HepG2 (cell line): Measurements from ENCODE around the gene HNRNPL. TPM values are rescaled to one million over a fixed set of nuclear protein-coding genes. Genes with fewer than 3 reads are reported as not detected.

Experiments
- ATAD3A ChIP-seq: sonication (generic); formaldehyde crosslinking; IDR thresholded peaks from 2 replicates; pipeline ENCODE4 v1.4.0; 2020; ENCODE audit warnings: missing genetic modification reagents
- FOXO1 ChIP-seq: sonication (generic); formaldehyde crosslinking; IDR thresholded peaks from 2 replicates; pipeline ENCODE4 v1.4.0; 2020; ENCODE audit warnings: missing genetic modification reagents
- FOXP1 ChIP-seq, 2 experiments: fragments of 450-650 bp in 1 of 2; IDR thresholded peaks; 2 replicates each; pipeline ENCODE4 v1.6.1; 2017 to 2018; ENCODE audit warnings: antibody characterized with exemption in 1 of 2
- GABPA ChIP-seq, 2 experiments: IDR thresholded peaks; 2 replicates each; pipeline ENCODE4 v1.6.1; 2011 to 2016; ENCODE audit warnings: low read depth in 2 of 2, low read length in 1 of 2, missing biosample characterization in 1 of 2, missing genetic modification characterization in 1 of 2
- HINFP ChIP-seq: sonication (generic); formaldehyde crosslinking; IDR thresholded peaks from 2 replicates; pipeline ENCODE4 v1.4.0; 2020; ENCODE audit warnings: low read depth, mild to moderate bottlenecking, missing genetic modification reagents
- IRF9 ChIP-seq: sonication (generic); formaldehyde crosslinking; IDR thresholded peaks from 2 replicates; pipeline ENCODE4 v1.8.0; 2022; ENCODE audit warnings: missing genetic modification reagents, mild to moderate bottlenecking, borderline replicate concordance
- KDM2A ChIP-seq: sonication (generic); formaldehyde crosslinking; IDR thresholded peaks from 2 replicates; pipeline ENCODE4 v1.4.0; 2020; ENCODE audit warnings: low read depth, missing genetic modification reagents, borderline replicate concordance
- KDM3A ChIP-seq: IDR thresholded peaks from 2 replicates; pipeline ENCODE4 v1.6.1; 2018; ENCODE audit warnings: low read depth, missing compliant biosample characterization
- MAZ ChIP-seq, 2 experiments: sonication (generic) in 1 of 2; formaldehyde crosslinking in 1 of 2; IDR thresholded peaks; 2 replicates each; pipeline versions ENCODE4 v1.5.0 to v1.6.1; 2012 to 2020; ENCODE audit warnings: low read depth in 2 of 2, mild to moderate bottlenecking in 2 of 2, borderline replicate concordance in 1 of 2, improper control_type of control experiment in 1 of 2, low read length in 1 of 2, missing genetic modification reagents in 1 of 2, moderate library complexity in 1 of 2
- NFYC ChIP-seq: IDR thresholded peaks from 2 replicates; pipeline ENCODE4 v1.6.1; 2016; ENCODE audit warnings: missing genetic modification reagents, missing compliant biosample characterization
- NR2C2 ChIP-seq: sonication (generic); formaldehyde crosslinking; IDR thresholded peaks from 2 replicates; pipeline ENCODE4 v1.4.0; 2020; ENCODE audit warnings: missing genetic modification reagents, mild to moderate bottlenecking, moderate library complexity, borderline replicate concordance
- POLR2AphosphoS5 ChIP-seq: IDR thresholded peaks from 2 replicates; pipeline ENCODE4 v1.6.1; 2012; ENCODE audit warnings: low read depth, low read length
- RFXANK ChIP-seq: IDR thresholded peaks from 2 replicates; pipeline ENCODE4 v1.6.1; 2016
- SP1 ChIP-seq, 2 experiments: fragments of 450-650 bp in 1 of 2; sonication (generic) in 1 of 2; formaldehyde crosslinking in 1 of 2; IDR thresholded peaks; 2 replicates each; pipeline versions ENCODE4 v1.4.0 to v1.6.1; 2016 to 2020; ENCODE audit warnings: missing genetic modification reagents in 1 of 2
- SRF ChIP-seq: IDR thresholded peaks from 2 replicates; pipeline ENCODE4 v1.6.1; 2011; ENCODE audit warnings: mild to moderate bottlenecking, low read depth, low read length, moderate library complexity
- THYN1 ChIP-seq: sonication (generic); formaldehyde crosslinking; IDR thresholded peaks from 2 replicates; pipeline ENCODE4 v1.8.1; 2023; ENCODE audit warnings: low read depth, mild to moderate bottlenecking, moderate library complexity, missing genetic modification reagents, borderline replicate concordance
- TIGD3 ChIP-seq: sonication (generic); formaldehyde crosslinking; IDR thresholded peaks from 2 replicates; pipeline ENCODE4 v1.5.1; 2020; ENCODE audit warnings: mild to moderate bottlenecking, missing genetic modification reagents, borderline replicate concordance
- TRIM22 ChIP-seq: fragments of 450-650 bp; IDR thresholded peaks from 2 replicates; pipeline ENCODE4 v1.6.1; 2017
- ZC3H13 ChIP-seq: sonication (generic); formaldehyde crosslinking; IDR thresholded peaks from 2 replicates; pipeline ENCODE4 v1.8.1; 2023; ENCODE audit warnings: mild to moderate bottlenecking, missing genetic modification reagents, moderate library complexity
- ZNF101 ChIP-seq: sonication (generic); formaldehyde crosslinking; IDR thresholded peaks from 2 replicates; pipeline ENCODE4 v1.4.0; 2020; ENCODE audit warnings: mild to moderate bottlenecking, low read depth, missing genetic modification reagents, borderline replicate concordance
- ZNF180 ChIP-seq: sonication (generic); formaldehyde crosslinking; IDR thresholded peaks from 2 replicates; pipeline ENCODE4 v1.4.0; 2020; ENCODE audit warnings: low read depth, missing genetic modification reagents, borderline replicate concordance
- ZNF260 ChIP-seq: sonication (generic); formaldehyde crosslinking; IDR thresholded peaks from 2 replicates; pipeline ENCODE4 v1.4.0; 2020; ENCODE audit warnings: missing genetic modification reagents, low read depth, mild to moderate bottlenecking, borderline replicate concordance
- ZNF615 ChIP-seq: sonication (generic); formaldehyde crosslinking; IDR thresholded peaks from 2 replicates; pipeline ENCODE4 v1.5.0; 2020; ENCODE audit warnings: mild to moderate bottlenecking, missing genetic modification reagents, borderline replicate concordance
- ZNF788 ChIP-seq: sonication (generic); formaldehyde crosslinking; IDR thresholded peaks from 2 replicates; pipeline ENCODE4 v1.5.0; 2020; ENCODE audit warnings: mild to moderate bottlenecking, missing genetic modification reagents, borderline replicate concordance
- polyA plus RNA-seq, 8 experiments: library from polyadenylated mRNA; depleted of rRNA in 3 of 8; stranded (reverse) in 7 of 8; unstranded in 1 of 8; fragments of >200 nt; fragmentation: Illumina TruSeq in 4 of 8; extraction: Trizol in 4 of 8; gene quantifications; 2 replicates each; pipeline versions ENCODE4 v1.2.1 to v1.2.3, GENCODE V29; 2011 to 2016; ENCODE audit warnings: low read depth in 4 of 8, missing spikeins in 1 of 8, mixed read lengths in 1 of 8; ENCODE audit not compliant: insufficient read depth in 1 of 8
- total RNA-seq, 5 experiments: library from RNA; depleted of rRNA; stranded (reverse); fragments of >200 nt; fragmentation: Illumina TruSeq; extraction: Trizol; gene quantifications; 2 replicates each; pipeline ENCODE4 v1.2.3, GENCODE V29; 2016; ENCODE audit warnings: low read depth in 1 of 5

The HNRNPL gene
- total and polyA plus RNA-seq, 2 of the 13 experiments (the other 11 are each of a cell fraction or from before 2014, with no cell fraction given): 156 to 278 TPM

- TF ChIP-seq THYN1: no peak
- TF ChIP-seq IRF9: peak; percentile 64; the same call in 1 of the 2 replicates
- 0 out of 2 replicates have a peak, but pooled peaks have one; percentile 12 for TF ChIP-seq FOXO1 (CRISPR knock-in tag)
- no peak for TF ChIP-seq FOXP1 (IDR thresholded peaks at IDR 0.05)
- TF ChIP-seq FOXP1 (CRISPR knock-in tag; IDR thresholded peaks at IDR 0.05): no peak
- peak; percentile 67; the same call in 1 of the 2 replicates for TF ChIP-seq SRF
- TF ChIP-seq ATAD3A (CRISPR knock-in tag): no peak
- TF ChIP-seq GABPA (IDR thresholded peaks at IDR 0.05; ENCODE audit: low read depth, low read length): peak; percentile 58
- peak; percentile 82 for TF ChIP-seq GABPA (CRISPR knock-in tag; IDR thresholded peaks at IDR 0.05; ENCODE audit: low read depth)
- TF ChIP-seq NFYC (CRISPR knock-in tag): peak; percentile 93
- no peak for TF ChIP-seq TRIM22
- TF ChIP-seq RFXANK (CRISPR knock-in tag): peak; percentile 80; the same call in 1 of the 2 replicates
- TF ChIP-seq ZC3H13 (CRISPR knock-in tag): peak; percentile 11; the same call in 1 of the 2 replicates
- TF ChIP-seq KDM2A (CRISPR knock-in tag): peak; percentile 32; the same call in 1 of the 2 replicates
- no peak for TF ChIP-seq ZNF180 (CRISPR knock-in tag)
- TF ChIP-seq ZNF260 (CRISPR knock-in tag): no peak
- TF ChIP-seq ZNF101 (CRISPR knock-in tag): 0 out of 2 replicates have a peak, but pooled peaks have one; percentile 73
- peak; percentile 75 for TF ChIP-seq NR2C2
- TF ChIP-seq MAZ (IDR thresholded peaks at IDR 0.05; ENCODE audit: borderline replicate concordance, low read depth, low read length): peak; percentile 66; the same call in 1 of the 2 replicates
- peak; percentile 25; the same call in 1 of the 2 replicates for TF ChIP-seq MAZ (CRISPR knock-in tag; IDR thresholded peaks at IDR 0.05; ENCODE audit: low read depth)
- peak; percentile 21; the same call in 1 of the 2 replicates for TF ChIP-seq HINFP (CRISPR knock-in tag)
- no peak for TF ChIP-seq TIGD3 (CRISPR knock-in tag)
- peak; percentile 3 for TF ChIP-seq SP1 (IDR thresholded peaks at IDR 0.05)
- TF ChIP-seq SP1 (CRISPR knock-in tag; IDR thresholded peaks at IDR 0.05): peak; percentile 96
- TF ChIP-seq KDM3A (CRISPR knock-in tag): 0 out of 2 replicates have a peak, but pooled peaks have one; percentile 9
- TF ChIP-seq POLR2AphosphoS5: peak; percentile 78
- no peak for TF ChIP-seq ZNF615 (CRISPR knock-in tag)
- peak; percentile 76; the same call in 1 of the 2 replicates for TF ChIP-seq ZNF788 (CRISPR knock-in tag)
These were observed at the start of gene HNRNPL (continued) for GRCh38 chr19:38849860-38850435.
